Mesothelial cell of epicardium (in vitro differentiated cells): ENCODE measurements around the gene GTF2A2. TPM values are rescaled to one million over a fixed set of nuclear protein-coding genes. Genes with fewer than 3 reads are reported as not detected.

ENCODE experiments used
- DNase-seq, 2 experiments: peaks; one replicate each; pipeline ENCODE4 v3.0.0; 2021; ENCODE audit warnings: low spot score in 2 of 2; ENCODE audit not compliant: unreplicated experiment in 2 of 2
- H3K27ac Mint-ChIP-seq: 2 replicates; pipeline ENCODE4 v1.8.0; 2021; ENCODE audit warnings: mixed read lengths
- H3K27me3 Mint-ChIP-seq: 2 replicates; pipeline ENCODE4 v1.8.0; 2021; ENCODE audit warnings: low read depth, mixed read lengths
- H3K36me3 Mint-ChIP-seq: 2 replicates; pipeline ENCODE4 v1.8.0; 2021; ENCODE audit warnings: mixed read lengths
- H3K4me1 Mint-ChIP-seq: 2 replicates; pipeline ENCODE4 v1.8.0; 2021; ENCODE audit warnings: mixed read lengths
- H3K4me3 Mint-ChIP-seq: 2 replicates; pipeline ENCODE4 v1.8.0; 2021; ENCODE audit warnings: mild to moderate bottlenecking, moderate library complexity, mixed read lengths
- H3K9me3 Mint-ChIP-seq: 2 replicates; pipeline ENCODE4 v1.8.0; 2021; ENCODE audit warnings: mixed read lengths
- CTCF ChIP-seq: fragments of 200-600 bp; sonication (generic); IDR thresholded peaks from one replicate; pipeline ENCODE4 v1.5.0; 2021; ENCODE audit warnings: antibody characterized with exemption; ENCODE audit not compliant: unreplicated experiment
- total RNA-seq: library from RNA; stranded (reverse); gene quantifications from 3 replicates; pipeline ENCODE4 v1.2.1, GENCODE V29; 2021

The GTF2A2 gene
- total RNA-seq, 1 donor from 2014 or later, result 78.3 TPM

DNA sequence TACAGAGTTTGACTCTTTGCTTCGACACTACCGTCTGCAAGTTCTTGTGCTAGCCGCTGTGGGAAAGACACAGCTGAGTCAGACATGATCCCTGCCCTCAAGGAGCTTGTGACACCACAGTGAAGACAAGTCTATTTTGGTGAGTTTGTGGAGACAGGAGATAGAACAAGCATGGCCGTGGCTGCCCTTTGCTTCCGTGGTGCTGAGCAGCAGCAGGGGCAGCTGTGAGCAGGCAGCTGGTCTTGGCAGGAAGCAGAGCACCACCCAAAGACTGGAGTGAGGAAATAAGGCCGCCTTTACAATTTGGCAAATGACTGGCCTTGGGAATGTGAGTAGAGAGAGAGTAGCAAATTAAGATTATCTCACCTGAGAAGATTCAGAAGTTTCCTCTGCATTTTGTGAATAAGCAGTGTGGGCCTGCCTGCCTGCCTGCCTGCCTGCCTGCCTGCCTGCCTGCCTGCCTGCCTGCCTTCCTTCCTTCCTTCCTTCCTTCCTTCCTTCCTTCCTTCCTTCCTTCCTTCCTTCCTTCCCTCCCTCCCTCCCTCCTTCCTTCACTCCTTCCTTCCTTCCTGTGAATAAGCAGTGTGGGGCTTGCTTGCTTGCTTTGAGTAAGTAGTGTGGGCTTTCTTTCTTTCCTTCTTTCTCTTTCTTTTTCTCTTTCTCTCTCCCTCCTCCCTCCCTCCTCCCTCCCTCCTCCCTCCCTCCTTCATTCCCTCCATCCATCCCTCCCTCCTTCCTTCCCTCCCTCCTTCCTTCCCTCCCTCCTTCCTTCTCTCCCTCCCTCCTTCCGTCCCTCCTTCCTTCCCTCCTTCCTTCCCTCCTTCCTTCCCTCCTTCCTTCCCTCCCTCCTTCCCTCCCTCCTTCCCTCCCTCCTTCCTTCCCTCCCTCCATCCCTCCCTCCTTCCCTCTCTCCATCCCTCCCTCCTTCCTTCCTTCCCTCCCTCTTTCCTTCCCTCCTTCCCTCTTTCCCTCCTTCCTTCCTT, 47.3 kb downstream of the GTF2A2 start:
- H3K9me3 Mint-ChIP-seq, result no peaks in the 10 kb centered on the region
- DNase-seq, result no peak
- H3K4me1 Mint-ChIP-seq, result no peaks in the 10 kb centered on the region
- H3K4me3 Mint-ChIP-seq, result no peak overlapping the region
- peaks cover 29% of the 10 kb centered on the region for H3K27me3 Mint-ChIP-seq
- no peaks in the 10 kb centered on the region for H3K36me3 Mint-ChIP-seq
- no peak overlapping the region for H3K27ac Mint-ChIP-seq
- no peak for TF ChIP-seq CTCF

GRCh38 chr15:59605994-59606393, 51.3 kb downstream of the GTF2A2 start:
- Mint-ChIP-seq H3K27me3 (peaks cover 15% of the 10 kb centered on the region), H3K4me1 (no peaks in the 10 kb centered on the region), H3K36me3 (no peaks in the 10 kb centered on the region), H3K27ac (no peak overlapping the region), H3K4me3 (no peak overlapping the region), H3K9me3 (peaks cover 31% of the 10 kb centered on the region)
- no peak for TF ChIP-seq CTCF
- no peak for DNase-seq

GRCh38 chr15:59598461-59598860, 58.9 kb downstream of the GTF2A2 start:
- Mint-ChIP-seq H3K4me1 (no peaks in the 10 kb centered on the region), H3K4me3 (no peak overlapping the region), H3K9me3 (peaks cover 23% of the 10 kb centered on the region), H3K27ac (no peak overlapping the region), H3K27me3 (no peaks in the 10 kb centered on the region), H3K36me3 (no peaks in the 10 kb centered on the region)
- no peak for DNase-seq
- TF ChIP-seq CTCF, result no peak

DNA sequence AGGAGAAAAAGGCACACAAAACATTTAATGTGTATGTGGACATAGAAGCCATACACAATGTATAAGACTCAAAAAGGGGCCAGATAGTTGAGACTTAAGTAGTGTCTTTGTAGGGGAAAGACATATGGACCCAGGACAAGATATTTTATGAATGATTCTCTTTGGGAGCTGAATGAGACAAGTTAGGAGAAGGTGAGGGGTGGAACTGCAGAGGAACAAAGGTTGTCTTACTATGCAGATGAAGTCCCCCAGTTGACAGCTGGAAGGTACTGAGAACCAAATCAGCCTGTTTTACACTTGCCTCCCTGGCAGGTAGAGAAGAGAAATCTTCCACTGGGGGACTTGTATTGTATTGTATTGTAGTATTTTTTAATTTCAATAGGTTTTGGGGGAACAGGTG, 60.7 kb downstream of the GTF2A2 start:
- Mint-ChIP-seq H3K27ac (no peak overlapping the region), H3K27me3 (no peaks in the 10 kb centered on the region), H3K4me3 (no peak overlapping the region), H3K4me1 (no peaks in the 10 kb centered on the region), H3K36me3 (no peaks in the 10 kb centered on the region), H3K9me3 (peaks cover 11% of the 10 kb centered on the region)
- no peak for TF ChIP-seq CTCF
- DNase-seq, result no peak

- H3K27ac Mint-ChIP-seq, result no peak overlapping the region
- TF ChIP-seq CTCF, result no peak
Measured at GRCh38 chr15:59595434-59595915, 61.8 kb downstream of the GTF2A2 start.

More at GRCh38 chr15:59595434-59595915, 61.8 kb downstream of the GTF2A2 start:
- Mint-ChIP-seq H3K4me3 (no peak overlapping the region), H3K27me3 (no peaks in the 10 kb centered on the region), H3K9me3 (peaks cover 4% of the 10 kb centered on the region), H3K4me1 (no peaks in the 10 kb centered on the region), H3K36me3 (no peaks in the 10 kb centered on the region)
- DNase-seq, result no peak
